Trophoblast cell (in vitro differentiated cells and primary cell): Measurements from ENCODE around the gene KSR1.

Experiments used
- DNase-seq, 2 donors: peaks; one replicate each; pipeline ENCODE4 v3.0.0-alpha.2; 2016
- H2AFZ ChIP-seq: 2 replicates; pipeline ENCODE4 v1.6.1; 2013; ENCODE audit warnings: low read length, moderate library complexity, mild to moderate bottlenecking; ENCODE audit not compliant: insufficient read depth, poor library complexity
- H2AK5ac ChIP-seq: 2 replicates; pipeline ENCODE4 v1.6.1; 2013; ENCODE audit warnings: mild to moderate bottlenecking, low read length
- H2BK120ac ChIP-seq: 2 replicates; pipeline ENCODE4 v1.6.1; 2013; ENCODE audit warnings: low read length, mild to moderate bottlenecking, moderate library complexity; ENCODE audit not compliant: insufficient read depth, poor library complexity
- H2BK12ac ChIP-seq: 2 replicates; pipeline ENCODE4 v1.6.1; 2013; ENCODE audit warnings: mild to moderate bottlenecking, low read length, moderate library complexity
- H2BK5ac ChIP-seq: 2 replicates; pipeline ENCODE4 v1.6.1; 2013; ENCODE audit warnings: low read length, low read depth, moderate library complexity, mild to moderate bottlenecking; ENCODE audit not compliant: poor library complexity
- H3K14ac ChIP-seq: 2 replicates; pipeline ENCODE4 v1.6.1; 2013; ENCODE audit warnings: mild to moderate bottlenecking, low read length
- H3K18ac ChIP-seq: 2 replicates; pipeline ENCODE4 v1.6.1; 2013; ENCODE audit warnings: mild to moderate bottlenecking, low read length
- H3K23ac ChIP-seq: 2 replicates; pipeline ENCODE4 v1.6.1; 2013; ENCODE audit warnings: low read length
- H3K27ac ChIP-seq: 2 replicates; pipeline ENCODE4 v1.5.1; 2013; ENCODE audit warnings: low read depth, mild to moderate bottlenecking, inconsistent platforms, low read length, moderate library complexity
- H3K27me3 ChIP-seq: 2 replicates; pipeline ENCODE4 v1.6.1; 2013; ENCODE audit warnings: inconsistent platforms, mild to moderate bottlenecking, low read length, moderate library complexity; ENCODE audit not compliant: insufficient read depth
- H3K36me3 ChIP-seq, 2 experiments: 1 replicate in 1 of 2; 2 replicates in 1 of 2; pipeline ENCODE4 v1.6.1; 2013; ENCODE audit warnings: low read length in 2 of 2, mild to moderate bottlenecking in 2 of 2, moderate library complexity in 1 of 2; ENCODE audit not compliant: insufficient read depth in 2 of 2, control insufficient read depth in 1 of 2
- H3K4ac ChIP-seq: 2 replicates; pipeline ENCODE4 v1.6.1; 2013; ENCODE audit warnings: low read depth, mild to moderate bottlenecking, low read length, moderate library complexity
- H3K4me1 ChIP-seq, 2 experiments: 1 replicate in 1 of 2; 2 replicates in 1 of 2; pipeline ENCODE4 v1.6.1; 2013; ENCODE audit warnings: low read length in 2 of 2, mild to moderate bottlenecking in 2 of 2, moderate library complexity in 1 of 2; ENCODE audit not compliant: insufficient read depth in 2 of 2, control insufficient read depth in 1 of 2
- H3K4me2 ChIP-seq: 2 replicates; pipeline ENCODE4 v1.6.1; 2013; ENCODE audit warnings: inconsistent platforms, mild to moderate bottlenecking, low read length, moderate library complexity
- H3K4me3 ChIP-seq: 2 replicates; pipeline ENCODE4 v1.5.1; 2013; ENCODE audit warnings: mild to moderate bottlenecking, low read depth, low read length, inconsistent platforms
- H3K79me1 ChIP-seq: one replicate; pipeline ENCODE4 v1.6.1; 2013; ENCODE audit warnings: low read length
- H3K79me2 ChIP-seq: 2 replicates; pipeline ENCODE4 v1.6.1; 2013; ENCODE audit warnings: low read length, mild to moderate bottlenecking; ENCODE audit not compliant: control insufficient read depth, insufficient read depth, poor library complexity
- H3K9ac ChIP-seq: 2 replicates; pipeline ENCODE4 v1.6.1; 2013; ENCODE audit warnings: mild to moderate bottlenecking, low read length
- H3K9me3 ChIP-seq: 2 replicates; pipeline ENCODE4 v1.6.1; 2013; ENCODE audit warnings: low read depth, mild to moderate bottlenecking, control low read depth, inconsistent platforms, low read length; ENCODE audit not compliant: insufficient read depth
- H4K12ac ChIP-seq: 2 replicates; pipeline ENCODE4 v1.6.1; 2013; ENCODE audit warnings: low read depth, mild to moderate bottlenecking, low read length, moderate library complexity
- H4K8ac ChIP-seq: 2 replicates; pipeline ENCODE4 v1.6.1; 2013; ENCODE audit warnings: low read depth, mild to moderate bottlenecking, low read length, moderate library complexity
- H4K91ac ChIP-seq: one replicate; pipeline ENCODE4 v1.6.1; 2013; ENCODE audit warnings: low read depth, mild to moderate bottlenecking, low read length, moderate library complexity
- WGBS: extraction: QIAGEN DNeasy Blood & Tissue Kit; methylation state at CpG from one replicate; pipeline ENCODE4 v1.1.7; 2013; ENCODE audit warnings: missing lambda C conversion rate; ENCODE audit not compliant: insufficient read length, insufficient coverage; ENCODE audit errors: extremely low coverage; 5-methylcytosine and 5-hydroxymethylcytosine counted together

The KSR1 gene

DNA sequence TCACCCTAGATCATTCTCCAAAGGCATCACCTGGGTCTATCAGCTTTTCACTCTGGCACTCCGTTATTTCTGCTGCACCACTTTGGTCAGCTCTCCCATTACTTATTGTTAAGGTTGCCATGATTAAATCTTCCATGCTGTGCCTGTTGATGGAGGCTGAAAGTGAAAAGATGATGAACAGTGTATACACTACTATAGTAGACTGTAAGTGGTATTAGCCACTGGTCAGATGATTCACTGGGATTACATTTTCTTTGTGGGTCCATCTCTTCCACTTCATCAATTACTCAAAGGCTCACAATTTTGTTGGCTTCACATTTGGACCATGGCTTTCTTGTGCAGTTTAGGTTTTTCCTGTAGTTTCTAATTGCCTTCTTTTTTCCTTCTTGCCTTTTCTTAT lies 158.9 kb downstream of the KSR1 start:
- Histone ChIP-seq H2BK12ac (no peak overlapping the region), H2BK5ac (no peak overlapping the region), H2BK120ac (no peak overlapping the region), H3K27ac (no peak overlapping the region), H2AFZ (no peak overlapping the region), H3K9ac (no peak overlapping the region), H3K4me2 (no peak overlapping the region), H3K36me3 (peaks cover 36 to 38% of the 10 kb centered on the region in 2 experiments), H3K14ac (no peak overlapping the region), H3K79me2 (no peaks in the 10 kb centered on the region), H2AK5ac (no peak overlapping the region), H3K4me1 (no peaks in the 10 kb centered on the region), H3K4ac (no peak overlapping the region), H3K9me3 (no peaks in the 10 kb centered on the region), H4K8ac (no peak overlapping the region), H3K4me3 (no peak overlapping the region), H3K79me1 (no peaks in the 10 kb centered on the region), H4K12ac (no peak overlapping the region), H4K91ac (no peak overlapping the region), H3K23ac (no peak overlapping the region), H3K27me3 (no peaks in the 10 kb centered on the region), H3K18ac (no peak overlapping the region)
- no peak for DNase-seq
- no CpG with 5 or more reads among the region's 1 CpG for WGBS

DNA sequence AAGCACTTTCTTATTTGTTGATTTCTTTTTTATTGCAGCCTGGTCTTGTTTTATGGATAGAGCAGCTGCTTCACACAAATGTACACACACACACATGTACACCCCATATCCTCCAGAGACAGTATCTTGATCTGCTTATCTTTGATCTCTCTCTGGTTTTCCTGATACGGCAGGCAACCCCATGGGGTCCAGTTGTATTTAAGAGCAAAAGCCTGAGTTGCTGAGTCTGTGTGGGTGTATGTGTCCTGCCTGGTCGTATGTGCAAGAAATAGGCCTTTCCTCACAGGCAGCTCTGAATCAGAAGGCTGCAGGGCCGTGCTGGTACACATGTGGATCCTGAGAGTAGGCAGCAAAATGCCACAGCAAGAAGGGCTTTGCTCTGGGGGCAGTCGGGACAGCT lies 160.2 kb downstream of the KSR1 start:
- Histone ChIP-seq H3K4me1 (no peaks in the 10 kb centered on the region), H3K18ac (no peak overlapping the region), H4K91ac (no peak overlapping the region), H3K9ac (no peak overlapping the region), H3K9me3 (no peaks in the 10 kb centered on the region), H3K79me2 (no peaks in the 10 kb centered on the region), H3K27ac (no peak overlapping the region), H2AFZ (no peak overlapping the region), H3K27me3 (no peaks in the 10 kb centered on the region), H2BK120ac (no peak overlapping the region), H3K14ac (no peak overlapping the region), H3K4me3 (no peak overlapping the region), H3K36me3 (peaks cover 40% of the 10 kb centered on the region in 2 experiments), H3K79me1 (no peaks in the 10 kb centered on the region), H4K8ac (no peak overlapping the region), H3K4me2 (no peak overlapping the region), H2AK5ac (no peak overlapping the region), H3K4ac (no peak overlapping the region), H2BK5ac (no peak overlapping the region), H3K23ac (no peak overlapping the region), H4K12ac (no peak overlapping the region), H2BK12ac (no peak overlapping the region)
- no peak for DNase-seq
- no CpG with 5 or more reads among the region's 4 CpGs for WGBS

DNA sequence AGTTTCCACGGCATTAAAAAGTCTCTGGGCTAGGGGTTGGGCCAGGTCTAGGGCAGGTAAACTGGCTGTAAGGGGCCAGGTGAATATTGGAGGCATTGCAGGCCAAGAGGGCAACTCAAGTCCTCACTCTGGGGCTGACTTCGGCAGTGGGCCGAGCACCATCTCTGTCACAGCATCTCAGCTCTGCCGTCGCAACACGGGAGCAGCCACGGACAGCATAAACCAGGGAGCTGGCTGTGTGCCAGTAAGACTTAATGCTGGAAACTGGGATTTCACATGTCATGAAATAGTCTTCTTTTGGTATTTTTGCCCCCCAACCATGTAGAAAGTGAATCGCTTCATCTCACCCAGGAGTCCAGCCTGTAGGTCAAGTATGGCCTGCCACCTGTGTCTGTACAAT lies 162.2 kb downstream of the KSR1 start:
- no peak for DNase-seq
- Histone ChIP-seq H3K4ac (no peak overlapping the region), H3K23ac (no peak overlapping the region), H3K18ac (no peak overlapping the region), H3K4me3 (no peak overlapping the region), H3K27ac (no peak overlapping the region), H3K14ac (no peak overlapping the region), H2BK120ac (no peak overlapping the region), H4K91ac (no peak overlapping the region), H2AFZ (no peak overlapping the region), H3K9ac (no peak overlapping the region), H3K27me3 (no peaks in the 10 kb centered on the region), H2BK5ac (no peak overlapping the region), H3K79me1 (no peaks in the 10 kb centered on the region), H2AK5ac (no peak overlapping the region), H3K4me2 (no peak overlapping the region), H2BK12ac (no peak overlapping the region), H3K36me3 (peaks cover 50 to 56% of the 10 kb centered on the region in 2 experiments), H4K8ac (no peak overlapping the region), H4K12ac (no peak overlapping the region), H3K79me2 (no peaks in the 10 kb centered on the region), H3K9me3 (no peaks in the 10 kb centered on the region), H3K4me1 (no peaks in the 10 kb centered on the region)
- no CpG with 5 or more reads among the region's 8 CpGs for WGBS

DNA sequence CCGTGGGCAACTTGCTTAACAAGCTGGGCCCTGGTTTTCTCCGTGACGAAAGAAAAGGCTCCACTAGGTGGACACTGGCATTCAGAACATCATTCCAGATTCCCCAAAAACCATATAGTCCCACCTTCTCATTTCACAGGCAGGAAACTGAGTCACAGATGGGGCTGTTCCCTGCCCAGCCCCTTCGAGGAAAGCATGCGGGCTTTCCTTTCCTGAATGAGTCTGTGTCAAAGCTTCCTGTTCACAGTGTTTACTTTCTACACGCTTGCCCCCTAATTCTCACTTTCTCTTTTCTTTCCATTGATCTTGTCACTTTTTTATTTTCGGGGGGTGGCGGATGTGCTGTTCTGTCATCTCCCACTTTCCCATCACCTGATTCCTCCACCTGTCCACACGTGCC lies 164.5 kb downstream of the KSR1 start:
- no peaks in the 10 kb centered on the region for H3K9me3 ChIP-seq
- no peak overlapping the region for H2AFZ ChIP-seq
- no peaks in the 10 kb centered on the region for H3K27me3 ChIP-seq
- peaks cover 68 to 72% of the 10 kb centered on the region in 2 experiments for H3K36me3 ChIP-seq
- no peak overlapping the region for H2AK5ac ChIP-seq
- no peak overlapping the region for H3K4me3 ChIP-seq
- H3K79me2 ChIP-seq, result no peaks in the 10 kb centered on the region
- H3K4me1 ChIP-seq, result no peaks in the 10 kb centered on the region
- no peak for DNase-seq
- no peak overlapping the region for H3K23ac ChIP-seq
- H4K12ac ChIP-seq, result no peak overlapping the region
- H2BK5ac ChIP-seq, result no peak overlapping the region
- no peak overlapping the region for H4K91ac ChIP-seq
- H3K27ac ChIP-seq, result no peak overlapping the region
- WGBS, result no CpG with 5 or more reads among the region's 9 CpGs
- H3K4ac ChIP-seq, result no peak overlapping the region
- no peak overlapping the region for H3K14ac ChIP-seq
- H2BK120ac ChIP-seq, result no peak overlapping the region
- H3K18ac ChIP-seq, result no peak overlapping the region
- no peak overlapping the region for H3K9ac ChIP-seq
- H2BK12ac ChIP-seq, result no peak overlapping the region
- H3K4me2 ChIP-seq, result no peak overlapping the region
- H3K79me1 ChIP-seq, result no peaks in the 10 kb centered on the region
- H4K8ac ChIP-seq, result no peak overlapping the region
